Sigmoid colon (tissue), 4 donors: ENCODE data around the gene EBPL.

Experiments used
- CTCF ChIP-seq, 4 experiments: fragments of 450-650 bp in 3 of 4; fragments of 200-600 bp in 1 of 4; IDR thresholded peaks; one replicate each; pipeline ENCODE4 v1.5.1; 2016 to 2019; ENCODE audit warnings: antibody characterized with exemption in 4 of 4, mild to moderate bottlenecking in 3 of 4, moderate library complexity in 2 of 4
- EP300 ChIP-seq, 4 donors: sonication (generic); formaldehyde crosslinking; IDR thresholded peaks; one replicate each; pipeline ENCODE4 v1.6.1; 2017; ENCODE audit warnings: antibody characterized with exemption in 4 of 4
- POLR2A ChIP-seq, 2 donors: fragments of 450-650 bp; IDR thresholded peaks; one replicate each; pipeline ENCODE4 v1.6.1; 2016; ENCODE audit warnings: antibody characterized with exemption in 2 of 2, mild to moderate bottlenecking in 2 of 2, moderate library complexity in 2 of 2

- no peak for TF ChIP-seq CTCF (IDR thresholded peaks at IDR 0.05)
- no peak for TF ChIP-seq POLR2A (IDR thresholded peaks at IDR 0.05)
- no peak for TF ChIP-seq EP300 (IDR thresholded peaks at IDR 0.05)
These were observed 45.8 kb downstream of the EBPL start for GRCh38 chr13:49645451-49645850.
